ENCODE measurements around the gene CHRNB1. TPM values are rescaled to one million over a fixed set of nuclear protein-coding genes. Genes with fewer than 3 reads are reported as not detected.

CHRNB1 gene
- total and polyA plus RNA-seq, 2 experiments from 2014 or later: 11.1 to 11.2 TPM

DNA sequence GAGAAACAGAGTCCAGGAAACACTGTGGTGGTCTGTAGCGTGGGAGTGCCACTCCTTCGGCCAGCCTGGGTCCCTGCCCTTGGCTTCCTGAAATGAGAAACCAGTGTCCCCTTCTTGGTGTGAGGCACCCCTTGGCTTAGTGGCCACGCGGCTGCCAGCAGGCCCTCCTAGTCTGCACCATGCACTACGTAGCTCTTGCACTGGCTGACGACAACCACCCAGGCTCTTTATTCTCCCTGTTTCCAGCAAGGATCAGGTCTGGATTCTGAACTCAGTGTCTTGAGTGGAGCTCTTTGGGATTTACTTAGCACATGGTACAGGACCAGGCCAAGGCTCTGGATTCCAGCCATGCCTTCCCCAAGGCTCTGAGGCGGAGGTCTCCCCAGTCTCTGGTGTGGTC, 17.3 kb upstream of the CHRNB1 start:
- no peak overlapping the region for H3K27ac Mint-ChIP-seq
- no peaks in the 10 kb centered on the region for H3K27me3 ChIP-seq (ENCODE audit: insufficient read depth)
- DNase-seq (ENCODE audit: low spot score): no peak
- H3K27me3 Mint-ChIP-seq (ENCODE audit: insufficient read depth, low read depth, poor library complexity): peaks cover 27% of the 10 kb centered on the region
- TF ChIP-seq ZNF331 (CRISPR knock-in tag; IDR thresholded peaks at IDR 0.05; ENCODE audit: low read depth): no peak
- TF ChIP-seq, protein P1, sequence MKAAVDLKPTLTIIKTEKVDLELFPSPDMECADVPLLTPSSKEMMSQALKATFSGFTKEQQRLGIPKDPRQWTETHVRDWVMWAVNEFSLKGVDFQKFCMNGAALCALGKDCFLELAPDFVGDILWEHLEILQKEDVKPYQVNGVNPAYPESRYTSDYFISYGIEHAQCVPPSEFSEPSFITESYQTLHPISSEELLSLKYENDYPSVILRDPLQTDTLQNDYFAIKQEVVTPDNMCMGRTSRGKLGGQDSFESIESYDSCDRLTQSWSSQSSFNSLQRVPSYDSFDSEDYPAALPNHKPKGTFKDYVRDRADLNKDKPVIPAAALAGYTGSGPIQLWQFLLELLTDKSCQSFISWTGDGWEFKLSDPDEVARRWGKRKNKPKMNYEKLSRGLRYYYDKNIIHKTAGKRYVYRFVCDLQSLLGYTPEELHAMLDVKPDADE (IDR thresholded peaks at IDR 0.05): no peak
- TF ChIP-seq CREB1 (CRISPR knock-in tag; IDR thresholded peaks at IDR 0.05; ENCODE audit: low read depth): no peak
- TF ChIP-seq STAT1 (IDR thresholded peaks at IDR 0.05; ENCODE audit: unreplicated experiment): no peak
- TF ChIP-seq JUNB (IDR thresholded peaks at IDR 0.05; ENCODE audit: unreplicated experiment): no peak
- TF ChIP-seq EZH2phosphoT487 (IDR thresholded peaks at IDR 0.05; ENCODE audit: unreplicated experiment): no peak
- TF ChIP-seq, protein P2, sequence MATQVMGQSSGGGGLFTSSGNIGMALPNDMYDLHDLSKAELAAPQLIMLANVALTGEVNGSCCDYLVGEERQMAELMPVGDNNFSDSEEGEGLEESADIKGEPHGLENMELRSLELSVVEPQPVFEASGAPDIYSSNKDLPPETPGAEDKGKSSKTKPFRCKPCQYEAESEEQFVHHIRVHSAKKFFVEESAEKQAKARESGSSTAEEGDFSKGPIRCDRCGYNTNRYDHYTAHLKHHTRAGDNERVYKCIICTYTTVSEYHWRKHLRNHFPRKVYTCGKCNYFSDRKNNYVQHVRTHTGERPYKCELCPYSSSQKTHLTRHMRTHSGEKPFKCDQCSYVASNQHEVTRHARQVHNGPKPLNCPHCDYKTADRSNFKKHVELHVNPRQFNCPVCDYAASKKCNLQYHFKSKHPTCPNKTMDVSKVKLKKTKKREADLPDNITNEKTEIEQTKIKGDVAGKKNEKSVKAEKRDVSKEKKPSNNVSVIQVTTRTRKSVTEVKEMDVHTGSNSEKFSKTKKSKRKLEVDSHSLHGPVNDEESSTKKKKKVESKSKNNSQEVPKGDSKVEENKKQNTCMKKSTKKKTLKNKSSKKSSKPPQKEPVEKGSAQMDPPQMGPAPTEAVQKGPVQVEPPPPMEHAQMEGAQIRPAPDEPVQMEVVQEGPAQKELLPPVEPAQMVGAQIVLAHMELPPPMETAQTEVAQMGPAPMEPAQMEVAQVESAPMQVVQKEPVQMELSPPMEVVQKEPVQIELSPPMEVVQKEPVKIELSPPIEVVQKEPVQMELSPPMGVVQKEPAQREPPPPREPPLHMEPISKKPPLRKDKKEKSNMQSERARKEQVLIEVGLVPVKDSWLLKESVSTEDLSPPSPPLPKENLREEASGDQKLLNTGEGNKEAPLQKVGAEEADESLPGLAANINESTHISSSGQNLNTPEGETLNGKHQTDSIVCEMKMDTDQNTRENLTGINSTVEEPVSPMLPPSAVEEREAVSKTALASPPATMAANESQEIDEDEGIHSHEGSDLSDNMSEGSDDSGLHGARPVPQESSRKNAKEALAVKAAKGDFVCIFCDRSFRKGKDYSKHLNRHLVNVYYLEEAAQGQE (IDR thresholded peaks at IDR 0.05; ENCODE audit: unreplicated experiment): no peak
- TF ChIP-seq, protein P3, sequence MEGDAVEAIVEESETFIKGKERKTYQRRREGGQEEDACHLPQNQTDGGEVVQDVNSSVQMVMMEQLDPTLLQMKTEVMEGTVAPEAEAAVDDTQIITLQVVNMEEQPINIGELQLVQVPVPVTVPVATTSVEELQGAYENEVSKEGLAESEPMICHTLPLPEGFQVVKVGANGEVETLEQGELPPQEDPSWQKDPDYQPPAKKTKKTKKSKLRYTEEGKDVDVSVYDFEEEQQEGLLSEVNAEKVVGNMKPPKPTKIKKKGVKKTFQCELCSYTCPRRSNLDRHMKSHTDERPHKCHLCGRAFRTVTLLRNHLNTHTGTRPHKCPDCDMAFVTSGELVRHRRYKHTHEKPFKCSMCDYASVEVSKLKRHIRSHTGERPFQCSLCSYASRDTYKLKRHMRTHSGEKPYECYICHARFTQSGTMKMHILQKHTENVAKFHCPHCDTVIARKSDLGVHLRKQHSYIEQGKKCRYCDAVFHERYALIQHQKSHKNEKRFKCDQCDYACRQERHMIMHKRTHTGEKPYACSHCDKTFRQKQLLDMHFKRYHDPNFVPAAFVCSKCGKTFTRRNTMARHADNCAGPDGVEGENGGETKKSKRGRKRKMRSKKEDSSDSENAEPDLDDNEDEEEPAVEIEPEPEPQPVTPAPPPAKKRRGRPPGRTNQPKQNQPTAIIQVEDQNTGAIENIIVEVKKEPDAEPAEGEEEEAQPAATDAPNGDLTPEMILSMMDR (conservative IDR thresholded peaks at IDR 0.05; ENCODE audit: low read depth in 2 of 2): no peak
- TF ChIP-seq POLR2AphosphoS5 (IDR thresholded peaks at IDR 0.05; ENCODE audit: low read depth): no peak
- TF ChIP-seq ZNF462 (CRISPR knock-in tag; IDR thresholded peaks at IDR 0.05): no peak
- TF ChIP-seq ZNF114 (CRISPR knock-in tag; IDR thresholded peaks at IDR 0.05): no peak
- TF ChIP-seq NANOG (IDR thresholded peaks at IDR 0.05; ENCODE audit: borderline replicate concordance): no peak
- TF ChIP-seq EZH2 (IDR thresholded peaks at IDR 0.05; ENCODE audit: low read depth, unreplicated experiment): no peak
- H2AFZ ChIP-seq: no peak overlapping the region
- no peaks in the 10 kb centered on the region; the same call in 2 of the 3 replicates for H3K9me3 Mint-ChIP-seq
- no peak overlapping the region for H3K4me3 Mint-ChIP-seq
- no peaks in the 10 kb centered on the region for H3F3A ChIP-seq (replicated peaks; ENCODE audit: low read depth)
- H3K36me3 ChIP-seq (ENCODE audit: insufficient read depth): no peaks in the 10 kb centered on the region
- no peak overlapping the region for H3K4me2 ChIP-seq
- H3K79me2 ChIP-seq (replicated peaks; ENCODE audit: insufficient read depth): no peaks in the 10 kb centered on the region
- no peak; the same call in 2 of the 3 replicates for ATAC-seq
- no peaks in the 10 kb centered on the region; the same call in 2 of the 3 replicates for H3K4me1 Mint-ChIP-seq
- H3K27ac ChIP-seq (ENCODE audit: low read depth): no peak overlapping the region
- H3K4me1 ChIP-seq (ENCODE audit: insufficient read depth): no peaks in the 10 kb centered on the region
- no peaks in the 10 kb centered on the region for H4K20me1 ChIP-seq (replicated peaks; ENCODE audit: insufficient read depth)
- H3K36me3 Mint-ChIP-seq (ENCODE audit: low read depth): no peaks in the 10 kb centered on the region
- 0 out of 2 replicates have a peak, but pooled peaks cover 13% of the 10 kb centered on the region for H3K9me2 ChIP-seq (ENCODE audit: insufficient read depth)
- H3K4me3 ChIP-seq: no peak overlapping the region

All from GM23338 (cell line).